ENCODE data around the gene ETV6.

ETV6 gene

GRCh38 chr12:11823593-11823992 lies 174.1 kb downstream of the ETV6 start:
- no peak for TF ChIP-seq FOXP2 (optimal IDR thresholded peaks at IDR 0.05; ENCODE audit: borderline replicate concordance, extremely low read depth, extremely low read length, insufficient read depth)
- TF ChIP-seq TAF1 (IDR thresholded peaks at IDR 0.05; ENCODE audit: borderline replicate concordance, insufficient read depth, low read length): no peak
- TF ChIP-seq SIN3A (IDR thresholded peaks at IDR 0.05; ENCODE audit: borderline replicate concordance, insufficient read depth, low read length): no peak
- TF ChIP-seq REST (IDR thresholded peaks at IDR 0.05; ENCODE audit: insufficient read depth in 1 of 2, low read depth in 2 of 2, low read length in 2 of 2): no peak
- no peak for TF ChIP-seq POLR2AphosphoS5 (IDR thresholded peaks at IDR 0.05; ENCODE audit: low read depth, low read length)

GRCh38 chr12:11824069-11824468 lies 174.6 kb downstream of the ETV6 start:
- TF ChIP-seq SIN3A (IDR thresholded peaks at IDR 0.05; ENCODE audit: borderline replicate concordance, insufficient read depth, low read length) (no peak), FOXP2 (optimal IDR thresholded peaks at IDR 0.05; ENCODE audit: borderline replicate concordance, extremely low read depth, extremely low read length, insufficient read depth) (no peak)

- TF ChIP-seq SIN3A (IDR thresholded peaks at IDR 0.05; ENCODE audit: borderline replicate concordance, insufficient read depth, low read length) (no peak), REST (IDR thresholded peaks at IDR 0.05; ENCODE audit: insufficient read depth in 1 of 2, low read depth in 2 of 2, low read length in 2 of 2) (no peak), POLR2AphosphoS5 (IDR thresholded peaks at IDR 0.05; ENCODE audit: low read depth, low read length) (no peak), TAF1 (IDR thresholded peaks at IDR 0.05; ENCODE audit: borderline replicate concordance, insufficient read depth, low read length) (no peak), FOXP2 (optimal IDR thresholded peaks at IDR 0.05; ENCODE audit: borderline replicate concordance, extremely low read depth, extremely low read length, insufficient read depth) (no peak)
Measured at GRCh38 chr12:11824736-11825135, 175.3 kb downstream of the ETV6 start.

- TF ChIP-seq TAF1 (IDR thresholded peaks at IDR 0.05; ENCODE audit: borderline replicate concordance, insufficient read depth, low read length) (no peak), REST (IDR thresholded peaks at IDR 0.05; ENCODE audit: insufficient read depth in 1 of 2, low read depth in 2 of 2, low read length in 2 of 2) (no peak)
Measured at GRCh38 chr12:11825278-11825677, 175.8 kb downstream of the ETV6 start.

GRCh38 chr12:11826574-11826973 lies 177.1 kb downstream of the ETV6 start:
- TF ChIP-seq REST (IDR thresholded peaks at IDR 0.05; ENCODE audit: insufficient read depth in 1 of 2, low read depth in 2 of 2, low read length in 2 of 2) (no peak), POLR2AphosphoS5 (IDR thresholded peaks at IDR 0.05; ENCODE audit: low read depth, low read length) (no peak), TAF1 (IDR thresholded peaks at IDR 0.05; ENCODE audit: borderline replicate concordance, insufficient read depth, low read length) (no peak), SIN3A (IDR thresholded peaks at IDR 0.05; ENCODE audit: borderline replicate concordance, insufficient read depth, low read length) (no peak), FOXP2 (optimal IDR thresholded peaks at IDR 0.05; ENCODE audit: borderline replicate concordance, extremely low read depth, extremely low read length, insufficient read depth) (no peak)
